IPS-15b (cell line): ENCODE measurements around the gene DICER1.
"Not testable (repeated sequence)": the region's sequence is repeated elsewhere in the genome, so short reads cannot be mapped to it uniquely, and the experiment has no call there.

ENCODE experiments used
- H3K27me3 ChIP-seq: one replicate; pipeline ENCODE4 v1.6.1; 2013; ENCODE audit warnings: low read length; ENCODE audit not compliant: control insufficient read depth, insufficient read depth
- H3K36me3 ChIP-seq: one replicate; pipeline ENCODE4 v1.6.1; 2013; ENCODE audit warnings: low read length; ENCODE audit not compliant: control insufficient read depth, insufficient read depth
- H3K4me1 ChIP-seq: one replicate; pipeline ENCODE4 v1.6.1; 2013; ENCODE audit warnings: mild to moderate bottlenecking, low read length; ENCODE audit not compliant: control insufficient read depth, insufficient read depth
- H3K4me3 ChIP-seq: one replicate; pipeline ENCODE4 v1.5.1; 2013; ENCODE audit warnings: low read depth, low read length
- H3K9ac ChIP-seq: one replicate; pipeline ENCODE4 v1.6.1; 2013; ENCODE audit warnings: low read depth, mild to moderate bottlenecking, low read length
- H3K9me3 ChIP-seq: one replicate; pipeline ENCODE4 v1.6.1; 2013; ENCODE audit warnings: mild to moderate bottlenecking, low read length; ENCODE audit not compliant: control insufficient read depth, insufficient read depth

DICER1 gene

GRCh38 chr14:95157327-95158189 lies at the start of gene DICER1:
TSS of gene DICER1 (minus strand) at chr14:95157529. CDS start at chr14:95133458, 24,071 bp downstream.
- H3K9me3 ChIP-seq = no peaks in the 10 kb centered on the region

GRCh38 chr14:95206534-95206933 lies 49.2 kb upstream of the DICER1 start:
- H3K36me3 ChIP-seq = no peaks in the 10 kb centered on the region
- H3K27me3 ChIP-seq = no peaks in the 10 kb centered on the region
- H3K4me1 ChIP-seq = no peaks in the 10 kb centered on the region
- no peak overlapping the region for H3K9ac ChIP-seq
- H3K9me3 ChIP-seq = no peaks in the 10 kb centered on the region
- H3K4me3 ChIP-seq = no peak overlapping the region

More at GRCh38 chr14:95157327-95158189, at the start of gene DICER1:
- peak within 1 kb of the TSS; percentile 91 for H3K4me3 ChIP-seq
- H3K9ac ChIP-seq = peak within 1 kb of the TSS; percentile 95
- H3K27me3 ChIP-seq = no peaks in the 10 kb centered on the region
- no peaks in the 10 kb centered on the region for H3K36me3 ChIP-seq
- H3K4me1 ChIP-seq = no peaks in the 10 kb centered on the region

- H3K36me3 ChIP-seq = no peaks in the 10 kb centered on the region
- H3K4me3 ChIP-seq = no peak overlapping the region
- H3K27me3 ChIP-seq = no peaks in the 10 kb centered on the region
- peaks cover 3% of the 10 kb centered on the region for H3K4me1 ChIP-seq
- H3K9ac ChIP-seq = no peak overlapping the region
- H3K9me3 ChIP-seq = no peaks in the 10 kb centered on the region
Observed at GRCh38 chr14:95204705-95205104, 47.4 kb upstream of the DICER1 start.

- H3K4me1 ChIP-seq = peaks cover 14% of the 10 kb centered on the region
- H3K4me3 ChIP-seq, H3K9me3 ChIP-seq, H3K9ac ChIP-seq, H3K36me3 ChIP-seq, H3K27me3 ChIP-seq: not testable (repeated sequence)
Observed at GRCh38 chr14:95201745-95202144, 44.4 kb upstream of the DICER1 start.

- no peaks in the 10 kb centered on the region for H3K27me3 ChIP-seq
- H3K9ac ChIP-seq = no peak overlapping the region
- H3K4me3 ChIP-seq = no peak overlapping the region
- H3K36me3 ChIP-seq = no peaks in the 10 kb centered on the region
- no peaks in the 10 kb centered on the region for H3K9me3 ChIP-seq
- H3K4me1 ChIP-seq = peaks cover 14% of the 10 kb centered on the region
Observed at GRCh38 chr14:95200404-95200803, 43.1 kb upstream of the DICER1 start.

GRCh38 chr14:95199298-95199983 lies 42.1 kb upstream of the DICER1 start:
- Histone ChIP-seq H3K27me3 (no peaks in the 10 kb centered on the region), H3K36me3 (no peaks in the 10 kb centered on the region), H3K4me1 (peaks cover 14% of the 10 kb centered on the region), H3K4me3 (no peak overlapping the region), H3K9me3 (no peaks in the 10 kb centered on the region), H3K9ac (no peak overlapping the region)

GRCh38 chr14:95198320-95198719 lies 41.0 kb upstream of the DICER1 start:
- no peak overlapping the region for H3K4me3 ChIP-seq
- H3K9ac ChIP-seq = no peak overlapping the region
- no peaks in the 10 kb centered on the region for H3K36me3 ChIP-seq
- H3K27me3 ChIP-seq = no peaks in the 10 kb centered on the region
- peaks cover 14% of the 10 kb centered on the region for H3K4me1 ChIP-seq
- no peaks in the 10 kb centered on the region for H3K9me3 ChIP-seq

- Histone ChIP-seq H3K27me3 (no peaks in the 10 kb centered on the region), H3K9me3 (no peaks in the 10 kb centered on the region), H3K36me3 (no peaks in the 10 kb centered on the region), H3K9ac (no peak overlapping the region), H3K4me1 (peaks cover 14% of the 10 kb centered on the region), H3K4me3 (no peak overlapping the region)
Observed at GRCh38 chr14:95197551-95197950, 40.2 kb upstream of the DICER1 start.

GRCh38 chr14:95196826-95197545 lies 39.7 kb upstream of the DICER1 start:
- no peak overlapping the region for H3K9ac ChIP-seq
- H3K4me3 ChIP-seq = no peak overlapping the region
- no peaks in the 10 kb centered on the region for H3K9me3 ChIP-seq
- no peaks in the 10 kb centered on the region for H3K36me3 ChIP-seq
- peaks cover 14% of the 10 kb centered on the region for H3K4me1 ChIP-seq
- H3K27me3 ChIP-seq = no peaks in the 10 kb centered on the region

- no peaks in the 10 kb centered on the region for H3K36me3 ChIP-seq
- no peak overlapping the region for H3K4me3 ChIP-seq
- H3K27me3 ChIP-seq = no peaks in the 10 kb centered on the region
- H3K4me1 ChIP-seq = peaks cover 14% of the 10 kb centered on the region
- no peak overlapping the region for H3K9ac ChIP-seq
- no peaks in the 10 kb centered on the region for H3K9me3 ChIP-seq
Observed at GRCh38 chr14:95196268-95196667, 38.9 kb upstream of the DICER1 start.

GRCh38 chr14:95195031-95195430 lies 37.7 kb upstream of the DICER1 start:
- Histone ChIP-seq H3K9me3 (no peaks in the 10 kb centered on the region), H3K36me3 (no peaks in the 10 kb centered on the region), H3K9ac (no peak overlapping the region), H3K27me3 (no peaks in the 10 kb centered on the region), H3K4me1 (peaks cover 14% of the 10 kb centered on the region), H3K4me3 (no peak overlapping the region)
